OCI-LY7 (cell line): ENCODE data around the gene KCTD21. TPM values are rescaled to one million over a fixed set of nuclear protein-coding genes. Genes with fewer than 3 reads are reported as not detected.

ENCODE experiments used
- BruUV-seq: library from RNA; stranded (reverse); fragments of 400-500 nt; replicated peaks from 2 replicates; lab custom pipeline; 2021; lab: Mats Ljungman, UMichigan
- CTCF ChIA-PET: fragments of 300-600 bp; sonication (Branson Sonifier 250); formaldehyde crosslinking; loops from one replicate; lab custom pipeline; 2022; ENCODE audit warnings: antibody characterized with exemption; ENCODE audit not compliant: unreplicated experiment; lab: Charles Lee
- POLR2A ChIA-PET: fragments of 300-600 bp; sonication (Branson Sonifier 250); formaldehyde crosslinking; loops from one replicate; lab custom pipeline; 2022; ENCODE audit warnings: antibody characterized with exemption; lab: Charles Lee
- DNase-seq: peaks from one replicate; pipeline ENCODE4 v3.0.0-alpha.2; 2015; ENCODE audit warnings: low spot score
- H2AFZ ChIP-seq: fragments of 200-600 bp; sonication (generic), shearing (Covaris generic); 2 replicates; pipeline ENCODE4 v1.6.1; 2014; ENCODE audit warnings: mild to moderate bottlenecking, antibody characterized with exemption, low read length, moderate library complexity
- H3K27ac ChIP-seq: fragments of 200-600 bp; sonication (generic); 2 replicates; pipeline ENCODE4 v1.5.1; 2014; ENCODE audit warnings: mixed run types, low read depth, mild to moderate bottlenecking, moderate library complexity, low read length, inconsistent platforms; ENCODE audit not compliant: poor library complexity, severe bottlenecking
- H3K36me3 ChIP-seq: fragments of 200-600 bp; sonication (generic); 2 replicates; pipeline ENCODE4 v1.6.1; 2014; ENCODE audit warnings: mild to moderate bottlenecking, antibody characterized with exemption, low read length, moderate library complexity, mixed read lengths; ENCODE audit not compliant: insufficient read depth
- H3K4me1 ChIP-seq: fragments of 200-600 bp; sonication (generic); 2 replicates; pipeline ENCODE4 v1.5.1; 2014; ENCODE audit warnings: mild to moderate bottlenecking, low read length; ENCODE audit not compliant: insufficient read depth, poor library complexity, severe bottlenecking
- H3K4me2 ChIP-seq: fragments of 200-600 bp; sonication (generic); 2 replicates; pipeline ENCODE4 v1.6.1; 2014; ENCODE audit warnings: mild to moderate bottlenecking, low read length
- H3K4me3 ChIP-seq: fragments of 200-600 bp; sonication (generic); 2 replicates; pipeline ENCODE4 v1.5.1; 2014; ENCODE audit warnings: mild to moderate bottlenecking, low read depth, low read length; ENCODE audit not compliant: poor library complexity, severe bottlenecking
- H3K79me2 ChIP-seq: fragments of 200-600 bp; sonication (generic); 2 replicates; pipeline ENCODE4 v1.6.1; 2016; ENCODE audit warnings: low read depth, mild to moderate bottlenecking, low read length, moderate library complexity, mixed read lengths; ENCODE audit not compliant: insufficient read depth
- H3K9me2 ChIP-seq: fragments of 200-600 bp; sonication (generic); 2 replicates; pipeline ENCODE4 v1.6.1; 2016; ENCODE audit warnings: mild to moderate bottlenecking, low read length, mixed read lengths; ENCODE audit not compliant: insufficient read depth
- H3K9me3 ChIP-seq: fragments of 200-600 bp; sonication (generic); 2 replicates; pipeline ENCODE4 v1.6.1; 2014; ENCODE audit warnings: mild to moderate bottlenecking, mixed run types, low read length, mixed read lengths
- H4K20me1 ChIP-seq: fragments of 200-600 bp; sonication (generic); 2 replicates; pipeline ENCODE4 v1.6.1; 2014; ENCODE audit warnings: mild to moderate bottlenecking, antibody characterized with exemption, low read length, moderate library complexity, mixed read lengths; ENCODE audit not compliant: insufficient read depth
- CTCF ChIP-seq: fragments of 200-600 bp; sonication (generic); conservative IDR thresholded peaks from 2 replicates; pipeline ENCODE4 v1.5.1; 2014; ENCODE audit warnings: mild to moderate bottlenecking, antibody characterized with exemption, low read length, moderate library complexity, mixed read lengths
- EZH2phosphoT487 ChIP-seq: fragments of 200-600 bp; sonication (generic); IDR thresholded peaks from 2 replicates; pipeline ENCODE4 v1.6.1; 2018; ENCODE audit warnings: low read depth, borderline replicate concordance, mild to moderate bottlenecking, mixed run types, antibody characterized with exemption, low read length, moderate library complexity, mixed read lengths
- intact Hi-C: fragments of 100-400 bp; cut with micrococcal nuclease; formaldehyde crosslinking; loops from one replicate; pipeline ENCODE4 v1.10.0; 2022; ENCODE audit not compliant: unreplicated experiment
- total RNA-seq, 2 experiments: library from RNA; depleted of rRNA in 1 of 2; stranded (reverse); fragments of >200 nt in 1 of 2; shearing (Covaris generic) in 1 of 2; gene quantifications; 2 replicates each; pipeline ENCODE4 v1.2.3, GENCODE V29; 2014 to 2022

KCTD21 gene
- total RNA-seq, 2 experiments from 2014 or later: 1.5 to 2.5 TPM

- intact Hi-C loops: loop anchor here (2.0 kb wide), 3 partner anchors 187 to 359 kb away; no protein-coding TSS in a partner anchor
- POLR2A ChIA-PET: interaction anchor here (0.5 to 0.9 kb wide), 6 partner anchors 8 to 344 kb away, joined by 3 to 6 read pairs (median 4); no protein-coding TSS in a partner anchor
- TF ChIP-seq EZH2phosphoT487 (no peak), CTCF (no peak)
- peaks cover 38% of the 10 kb centered on the region for H3K4me1 ChIP-seq
- no peaks in the 10 kb centered on the region for H3K9me2 ChIP-seq
- no peaks in the 10 kb centered on the region for H4K20me1 ChIP-seq
- no peak overlapping the region for H3K27ac ChIP-seq
- no peaks in the 10 kb centered on the region for H3K36me3 ChIP-seq
- DNase-seq: peak; percentile 37
- H2AFZ ChIP-seq: peak overlapping the region; percentile 38; the same call in 1 of the 2 replicates
- H3K4me2 ChIP-seq: peak overlapping the region; percentile 54
- no peaks in the 10 kb centered on the region for H3K9me3 ChIP-seq
- H3K79me2 ChIP-seq: no peaks in the 10 kb centered on the region
- no TSS peak for BruUV-seq
- no peak overlapping the region for H3K4me3 ChIP-seq
- CTCF ChIA-PET: interaction anchor here (0.6 to 1.4 kb wide), 3 partner anchors 16 to 336 kb away, joined by 3 to 6 read pairs (median 3); no protein-coding TSS in a partner anchor
Observed at GRCh38 chr11:78227921-78228320, 39.5 kb upstream of the KCTD21 start.

GRCh38 chr11:78226684-78227680 lies 38.6 kb upstream of the KCTD21 start:
- Histone ChIP-seq H2AFZ (no peak overlapping the region; the same call in 1 of the 2 replicates), H3K4me2 (peak overlapping the region; percentile 54; the same call in 1 of the 2 replicates), H3K79me2 (no peaks in the 10 kb centered on the region), H3K27ac (no peak overlapping the region), H4K20me1 (no peaks in the 10 kb centered on the region), H3K4me3 (no peak overlapping the region), H3K9me3 (no peaks in the 10 kb centered on the region), H3K9me2 (no peaks in the 10 kb centered on the region), H3K4me1 (peaks cover 41% of the 10 kb centered on the region), H3K36me3 (no peaks in the 10 kb centered on the region)
- intact Hi-C loops: no loop called here
- peak; percentile 26 for DNase-seq
- CTCF ChIA-PET: interaction anchor here (0.6 to 1.4 kb wide), 2 partner anchors 15 to 337 kb away, joined by 3 to 6 read pairs; no protein-coding TSS in a partner anchor
- BruUV-seq: no TSS peak
- POLR2A ChIA-PET: interaction anchor here (0.5 to 0.9 kb wide), 4 partner anchors 7 to 345 kb away, joined by 3 to 5 read pairs (median 4); no protein-coding TSS in a partner anchor
- no peak for TF ChIP-seq CTCF
